HepG2 (cell line): Measurements from ENCODE around the gene GBA2. TPM values are rescaled to one million over a fixed set of nuclear protein-coding genes. Genes with fewer than 3 reads are reported as not detected.

Source experiments
- ARHGAP35 ChIP-seq: sonication (generic); formaldehyde crosslinking; IDR thresholded peaks from 2 replicates; pipeline ENCODE4 v1.9.0; 2022; ENCODE audit warnings: mild to moderate bottlenecking, inconsistent platforms, moderate library complexity, missing genetic modification reagents, borderline replicate concordance
- ARID3A ChIP-seq: IDR thresholded peaks from 2 replicates; pipeline ENCODE4 v1.6.1; 2012; ENCODE audit warnings: low read depth, low read length, improper control_type of control experiment
- ARNT2 ChIP-seq: sonication (generic); formaldehyde crosslinking; IDR thresholded peaks from 2 replicates; pipeline ENCODE4 v1.8.0; 2022; ENCODE audit warnings: mild to moderate bottlenecking, low read depth, missing genetic modification reagents, moderate library complexity
- CBX5 ChIP-seq: sonication (generic); formaldehyde crosslinking; IDR thresholded peaks from 2 replicates; pipeline ENCODE4 v1.4.0; 2020; ENCODE audit warnings: missing genetic modification reagents, borderline replicate concordance
- GMEB2 ChIP-seq: IDR thresholded peaks from 2 replicates; pipeline ENCODE4 v1.6.1; 2016; ENCODE audit warnings: missing biosample characterization, missing genetic modification reagents, low read depth
- GPBP1L1 ChIP-seq: sonication (generic); formaldehyde crosslinking; IDR thresholded peaks from 2 replicates; pipeline ENCODE4 v1.5.0; 2020; ENCODE audit warnings: mild to moderate bottlenecking, missing genetic modification reagents
- MAZ ChIP-seq, 2 experiments: sonication (generic) in 1 of 2; formaldehyde crosslinking in 1 of 2; IDR thresholded peaks; 2 replicates each; pipeline versions ENCODE4 v1.5.0 to v1.6.1; 2012 to 2020; ENCODE audit warnings: low read depth in 2 of 2, mild to moderate bottlenecking in 2 of 2, borderline replicate concordance in 1 of 2, improper control_type of control experiment in 1 of 2, low read length in 1 of 2, missing genetic modification reagents in 1 of 2, moderate library complexity in 1 of 2
- NFE2L2 ChIP-seq: fragments of 150-350 bp; IDR thresholded peaks from 2 replicates; pipeline ENCODE4 v1.6.1; 2014; ENCODE audit warnings: low read length
- NFIC ChIP-seq: IDR thresholded peaks from 2 replicates; pipeline ENCODE4 v1.6.1; 2012; ENCODE audit warnings: mild to moderate bottlenecking, low read length, inconsistent platforms
- RARG ChIP-seq: sonication (generic); formaldehyde crosslinking; IDR thresholded peaks from 2 replicates; pipeline ENCODE4 v1.4.0; 2020; ENCODE audit warnings: low read depth, mild to moderate bottlenecking, missing genetic modification reagents
- REXO4 ChIP-seq: sonication (generic); formaldehyde crosslinking; IDR thresholded peaks from 2 replicates; pipeline ENCODE4 v1.8.0; 2022; ENCODE audit warnings: missing genetic modification reagents, mild to moderate bottlenecking, borderline replicate concordance
- RFX3 ChIP-seq: IDR thresholded peaks from 2 replicates; pipeline ENCODE4 v1.6.1; 2016; ENCODE audit warnings: missing biosample characterization, missing genetic modification reagents
- ZNF12 ChIP-seq: sonication (generic); formaldehyde crosslinking; IDR thresholded peaks from 2 replicates; pipeline ENCODE4 v1.5.0; 2020; ENCODE audit warnings: missing genetic modification reagents
- ZNF24 ChIP-seq: fragments of 450-650 bp; IDR thresholded peaks from 2 replicates; pipeline ENCODE4 v1.6.1; 2017; ENCODE audit warnings: antibody characterized with exemption, mild to moderate bottlenecking
- ZNF3 ChIP-seq: IDR thresholded peaks from 2 replicates; pipeline ENCODE4 v1.7.0; 2017; ENCODE audit warnings: inconsistent platforms
- ZNF362 ChIP-seq: sonication (generic); formaldehyde crosslinking; IDR thresholded peaks from 2 replicates; pipeline ENCODE4 v1.4.0; 2020; ENCODE audit warnings: missing genetic modification reagents, mild to moderate bottlenecking, borderline replicate concordance
- ZNF639 ChIP-seq: conservative IDR thresholded peaks from 2 replicates; pipeline ENCODE4 v1.6.1; 2018; ENCODE audit warnings: missing genetic modification reagents
- ZNF788 ChIP-seq: sonication (generic); formaldehyde crosslinking; IDR thresholded peaks from 2 replicates; pipeline ENCODE4 v1.5.0; 2020; ENCODE audit warnings: mild to moderate bottlenecking, missing genetic modification reagents, borderline replicate concordance
- ZNF790 ChIP-seq: sonication (generic); formaldehyde crosslinking; IDR thresholded peaks from 2 replicates; pipeline ENCODE4 v1.8.0; 2022; ENCODE audit warnings: missing genetic modification reagents, mild to moderate bottlenecking, borderline replicate concordance
- ZSCAN9 ChIP-seq: IDR thresholded peaks from 2 replicates; pipeline ENCODE4 v1.6.1; 2016; ENCODE audit warnings: borderline replicate concordance
- polyA plus RNA-seq, 8 experiments: library from polyadenylated mRNA; depleted of rRNA in 3 of 8; stranded (reverse) in 7 of 8; unstranded in 1 of 8; fragments of >200 nt; fragmentation: Illumina TruSeq in 4 of 8; extraction: Trizol in 4 of 8; gene quantifications; 2 replicates each; pipeline versions ENCODE4 v1.2.1 to v1.2.3, GENCODE V29; 2011 to 2016; ENCODE audit warnings: low read depth in 4 of 8, missing spikeins in 1 of 8, mixed read lengths in 1 of 8; ENCODE audit not compliant: insufficient read depth in 1 of 8
- total RNA-seq, 5 experiments: library from RNA; depleted of rRNA; stranded (reverse); fragments of >200 nt; fragmentation: Illumina TruSeq; extraction: Trizol; gene quantifications; 2 replicates each; pipeline ENCODE4 v1.2.3, GENCODE V29; 2016; ENCODE audit warnings: low read depth in 1 of 5

The GBA2 gene
- total and polyA plus RNA-seq, 2 of the 13 experiments (the other 11 are each of a cell fraction or from before 2014, with no cell fraction given) = 37.5 to 86.1 TPM

GRCh38 chr9:35732185-35732799 is 16.7 kb downstream of the GBA2 start, which contains the start of the genes CREB3 and TLN1 (continued):
- TF ChIP-seq ZNF639 (CRISPR knock-in tag) (peak; percentile 97), ZNF362 (CRISPR knock-in tag) (no peak), ZSCAN9 (no peak), MAZ (IDR thresholded peaks at IDR 0.05; ENCODE audit: borderline replicate concordance, low read depth, low read length) (peak; percentile 92), MAZ (CRISPR knock-in tag; IDR thresholded peaks at IDR 0.05; ENCODE audit: low read depth) (peak; percentile 98), ZNF790 (CRISPR knock-in tag) (no peak), NFE2L2 (no peak), REXO4 (no peak), GPBP1L1 (CRISPR knock-in tag) (no peak), GMEB2 (peak; percentile 74), NFIC (no peak), ZNF12 (0 out of 2 replicates have a peak, but pooled peaks have one; percentile 8), ZNF24 (no peak), CBX5 (CRISPR knock-in tag) (no peak; the same call in 1 of the 2 replicates), ARNT2 (peak; percentile 75), ZNF3 (CRISPR knock-in tag) (no peak), RARG (0 out of 2 replicates have a peak, but pooled peaks have one; percentile 56), ARHGAP35 (CRISPR knock-in tag) (no peak), ARID3A (no peak), ZNF788 (CRISPR knock-in tag) (peak; percentile 76; the same call in 1 of the 2 replicates), RFX3 (CRISPR knock-in tag) (no peak)
